PC-3 (cell line): ENCODE measurements around the gene LMOD3.

Experiments used
- EZH2 ChIP-seq: fragments of 300-600 bp; sonication (generic); IDR thresholded peaks from one replicate; pipeline ENCODE4 v1.6.1; 2017; ENCODE audit warnings: antibody characterized with exemption, mild to moderate bottlenecking, low read length; ENCODE audit not compliant: unreplicated experiment
- EZH2phosphoT487 ChIP-seq: fragments of 300-600 bp; sonication (generic); IDR thresholded peaks from 2 replicates; pipeline ENCODE4 v1.6.1; 2018; ENCODE audit warnings: mild to moderate bottlenecking, antibody characterized with exemption, low read length, borderline replicate concordance
- TF ChIP-seq, protein P1 (sequence below): fragments of 300-600 bp; sonication (generic); conservative IDR thresholded peaks from 2 replicates; pipeline ENCODE4 v1.5.1; 2017; ENCODE audit warnings: antibody characterized with exemption, low read depth, mild to moderate bottlenecking, low read length

- TF ChIP-seq, protein P1, sequence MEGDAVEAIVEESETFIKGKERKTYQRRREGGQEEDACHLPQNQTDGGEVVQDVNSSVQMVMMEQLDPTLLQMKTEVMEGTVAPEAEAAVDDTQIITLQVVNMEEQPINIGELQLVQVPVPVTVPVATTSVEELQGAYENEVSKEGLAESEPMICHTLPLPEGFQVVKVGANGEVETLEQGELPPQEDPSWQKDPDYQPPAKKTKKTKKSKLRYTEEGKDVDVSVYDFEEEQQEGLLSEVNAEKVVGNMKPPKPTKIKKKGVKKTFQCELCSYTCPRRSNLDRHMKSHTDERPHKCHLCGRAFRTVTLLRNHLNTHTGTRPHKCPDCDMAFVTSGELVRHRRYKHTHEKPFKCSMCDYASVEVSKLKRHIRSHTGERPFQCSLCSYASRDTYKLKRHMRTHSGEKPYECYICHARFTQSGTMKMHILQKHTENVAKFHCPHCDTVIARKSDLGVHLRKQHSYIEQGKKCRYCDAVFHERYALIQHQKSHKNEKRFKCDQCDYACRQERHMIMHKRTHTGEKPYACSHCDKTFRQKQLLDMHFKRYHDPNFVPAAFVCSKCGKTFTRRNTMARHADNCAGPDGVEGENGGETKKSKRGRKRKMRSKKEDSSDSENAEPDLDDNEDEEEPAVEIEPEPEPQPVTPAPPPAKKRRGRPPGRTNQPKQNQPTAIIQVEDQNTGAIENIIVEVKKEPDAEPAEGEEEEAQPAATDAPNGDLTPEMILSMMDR, result no peak
- TF ChIP-seq EZH2 (no peak), EZH2phosphoT487 (no peak)
Measured at GRCh38 chr3:69090021-69090420, 32.4 kb downstream of the LMOD3 start.
